ENCODE data around the gene ZFX. TPM values are rescaled to one million over a fixed set of nuclear protein-coding genes. Genes with fewer than 3 reads are reported as not detected.

The ZFX gene
- 48.2 and 59.1 TPM in 2 replicates for total RNA-seq (ENCODE audit: low replicate concordance)

GRCh38 chrX:24149351-24150050 is at the start of gene ZFX:
Gene ZFX, plus strand, starts transcription at chrX:24149729. Its CDS starts 23,014 bp downstream, at chrX:24172743.
- peak; percentile 78 for DNase-seq (ENCODE audit: low spot score)
- H2AFZ ChIP-seq (replicated peaks), result peak within 1 kb of the TSS; percentile 92
- H3K4me3 ChIP-seq, result peak within 1 kb of the TSS; percentile 100
- peaks cover 56% of the 10 kb centered on the region for H3K79me2 ChIP-seq (ENCODE audit: low read depth)
- H3K9ac ChIP-seq, result peak within 1 kb of the TSS; percentile 99
- Mint-ChIP-seq H3K9me3 (no peaks in the 10 kb centered on the region), H3K4me3 (peak within 1 kb of the TSS; percentile 91), H3K4me1 (peaks cover 52% of the 10 kb centered on the region), H3K36me3 (no peaks in the 10 kb centered on the region), H3K27ac (peak within 1 kb of the TSS; percentile 98), H3K27me3 (ENCODE audit: insufficient read depth, low read depth) (peaks cover 3% of the 10 kb centered on the region)
- TF ChIP-seq EZH2 (IDR thresholded peaks at IDR 0.05) (no peak), CTCF (IDR thresholded peaks at IDR 0.05) (peak; percentile 20), EZH2phosphoT487 (IDR thresholded peaks at IDR 0.05) (no peak)
- H3K27ac ChIP-seq, result peak within 1 kb of the TSS; percentile 100
- peaks cover 11% of the 10 kb centered on the region for H3K36me3 ChIP-seq
- no peaks in the 10 kb centered on the region for H3K27me3 ChIP-seq
- H4K20me1 ChIP-seq (ENCODE audit: low read depth), result peaks cover 41% of the 10 kb centered on the region
- peaks cover 59% of the 10 kb centered on the region for H3K4me1 ChIP-seq
- peak within 1 kb of the TSS; percentile 97 for H3K4me2 ChIP-seq
- no peaks in the 10 kb centered on the region for H3K9me3 ChIP-seq (ENCODE audit: low read depth)
- H3F3A ChIP-seq (ENCODE audit: low read depth), result peaks cover 61% of the 10 kb centered on the region

- Mint-ChIP-seq H3K36me3 (no peaks in the 10 kb centered on the region), H3K4me3 (no peak overlapping the region), H3K4me1 (peaks cover 2% of the 10 kb centered on the region), H3K9me3 (no peaks in the 10 kb centered on the region), H3K27me3 (ENCODE audit: insufficient read depth, low read depth) (no peaks in the 10 kb centered on the region), H3K27ac (peak overlapping the region; percentile 25)
- no peak overlapping the region for H3K9ac ChIP-seq
- no peak for DNase-seq (ENCODE audit: low spot score)
- H3K79me2 ChIP-seq (ENCODE audit: low read depth), result no peaks in the 10 kb centered on the region
- TF ChIP-seq CTCF (IDR thresholded peaks at IDR 0.05), result no peak
- TF ChIP-seq EZH2phosphoT487 (IDR thresholded peaks at IDR 0.05), result no peak
- TF ChIP-seq EZH2 (IDR thresholded peaks at IDR 0.05), result no peak
- H3K9me3 ChIP-seq (ENCODE audit: low read depth), result no peaks in the 10 kb centered on the region
- H3K36me3 ChIP-seq, result no peaks in the 10 kb centered on the region
- no peaks in the 10 kb centered on the region for H3F3A ChIP-seq (ENCODE audit: low read depth)
- H3K27ac ChIP-seq, result no peak overlapping the region
- H2AFZ ChIP-seq (replicated peaks), result no peak overlapping the region
- H3K4me3 ChIP-seq, result no peak overlapping the region
- no peaks in the 10 kb centered on the region for H3K27me3 ChIP-seq
- H3K4me2 ChIP-seq, result no peak overlapping the region
- no peaks in the 10 kb centered on the region for H4K20me1 ChIP-seq (ENCODE audit: low read depth)
- H3K4me1 ChIP-seq, result no peaks in the 10 kb centered on the region
Observed at GRCh38 chrX:24100713-24101112, 48.8 kb upstream of the ZFX start.

GRCh38 chrX:24110069-24110468 is 39.5 kb upstream of the ZFX start:
- Mint-ChIP-seq H3K4me3 (no peak overlapping the region), H3K9me3 (no peaks in the 10 kb centered on the region), H3K36me3 (peaks cover 2% of the 10 kb centered on the region), H3K4me1 (no peaks in the 10 kb centered on the region), H3K27me3 (ENCODE audit: insufficient read depth, low read depth) (no peaks in the 10 kb centered on the region), H3K27ac (no peak overlapping the region)
- H3K79me2 ChIP-seq (ENCODE audit: low read depth), result no peaks in the 10 kb centered on the region
- H3K4me3 ChIP-seq, result no peak overlapping the region
- no peak overlapping the region for H3K9ac ChIP-seq
- no peaks in the 10 kb centered on the region for H3K27me3 ChIP-seq
- no peaks in the 10 kb centered on the region for H3K9me3 ChIP-seq (ENCODE audit: low read depth)
- H3F3A ChIP-seq (ENCODE audit: low read depth), result no peaks in the 10 kb centered on the region
- no peak overlapping the region for H2AFZ ChIP-seq (replicated peaks)
- no peak for DNase-seq (ENCODE audit: low spot score)
- no peaks in the 10 kb centered on the region for H3K4me1 ChIP-seq
- TF ChIP-seq EZH2phosphoT487 (IDR thresholded peaks at IDR 0.05), result no peak
- TF ChIP-seq CTCF (IDR thresholded peaks at IDR 0.05), result no peak
- TF ChIP-seq EZH2 (IDR thresholded peaks at IDR 0.05), result no peak
- no peaks in the 10 kb centered on the region for H4K20me1 ChIP-seq (ENCODE audit: low read depth)
- no peaks in the 10 kb centered on the region for H3K36me3 ChIP-seq
- H3K27ac ChIP-seq, result no peak overlapping the region
- H3K4me2 ChIP-seq, result no peak overlapping the region

All from neural progenitor cell (in vitro differentiated cells).